ENCODE results near the gene SLC43A2. TPM values are rescaled to one million over a fixed set of nuclear protein-coding genes. Genes with fewer than 3 reads are reported as not detected.
"Not testable (repeated sequence)": the region's sequence is repeated elsewhere in the genome, so short reads cannot be mapped to it uniquely, and the experiment has no call there.

Gene SLC43A2
- total and polyA plus RNA-seq, 7 donors: 2.4 to 16.5 (median 7.2) TPM

GRCh38 chr17:1568950-1569810, 59.5 kb downstream of the SLC43A2 start:
- intact Hi-C loops (cut with DNase I): no loop called here
- H3K4me1 ChIP-seq: peaks cover 0 to 5% (median 3%) of the 10 kb centered on the region in 4 donors
- TF ChIP-seq CTCF (IDR thresholded peaks at IDR 0.05): no peak
- no peak for TF ChIP-seq POLR2A (IDR thresholded peaks at IDR 0.05)
- no peak for TF ChIP-seq EP300 (IDR thresholded peaks at IDR 0.05)
- no peak for TF ChIP-seq POLR2AphosphoS5 (IDR thresholded peaks at IDR 0.05)

GRCh38 chr17:1566505-1567199, 62.0 kb downstream of the SLC43A2 start:
- Histone ChIP-seq H3K27me3 (no peaks in the 10 kb centered on the region), H3K4me3 (no peak overlapping the region), H3K27ac (no peak overlapping the region), H3K36me3 (no peaks in the 10 kb centered on the region), H3K4me1 (peaks cover 0 to 9% (median 5%) of the 10 kb centered on the region in 4 donors), H3K9me3 (no peaks in the 10 kb centered on the region)
- 49 to 67% methylated on average over 14 of the region's 14 CpGs for WGBS, 2 donors
- intact Hi-C loops (cut with DNase I): no loop called here
- DNase-seq: no peak
- TF ChIP-seq CTCF (IDR thresholded peaks at IDR 0.05) (no peak), EP300 (IDR thresholded peaks at IDR 0.05) (no peak), POLR2A (IDR thresholded peaks at IDR 0.05) (no peak), POLR2AphosphoS5 (IDR thresholded peaks at IDR 0.05) (no peak)

More at GRCh38 chr17:1568950-1569810, 59.5 kb downstream of the SLC43A2 start:
- Histone ChIP-seq H3K27me3 (no peaks in the 10 kb centered on the region), H3K9me3 (no peaks in the 10 kb centered on the region), H3K36me3 (no peaks in the 10 kb centered on the region), H3K4me3 (no peak overlapping the region), H3K27ac (no peak overlapping the region)
- WGBS, 2 donors: 23 to 63% methylated on average over 27 of the region's 27 CpGs
- DNase-seq: no peak

- TF ChIP-seq EP300 (IDR thresholded peaks at IDR 0.05) (no peak), POLR2A (IDR thresholded peaks at IDR 0.05) (no peak), CTCF (IDR thresholded peaks at IDR 0.05) (no peak), POLR2AphosphoS5 (IDR thresholded peaks at IDR 0.05) (no peak)
- Histone ChIP-seq H3K9me3 (no peaks in the 10 kb centered on the region), H3K27me3 (no peaks in the 10 kb centered on the region), H3K27ac (no peak overlapping the region), H3K4me1 (peaks cover 0 to 16% (median 13%) of the 10 kb centered on the region in 4 donors), H3K36me3 (no peaks in the 10 kb centered on the region), H3K4me3 (no peak overlapping the region)
- intact Hi-C loops (cut with DNase I): no loop called here
- peak; percentile 77 for DNase-seq
- 57 to 74% methylated on average over 6 of the region's 6 CpGs for WGBS, 2 donors
Measured at GRCh38 chr17:1565877-1566276, 62.8 kb downstream of the SLC43A2 start.

- H3K36me3 ChIP-seq: no peaks in the 10 kb centered on the region
- H3K4me1 ChIP-seq: peaks cover 0 to 35% (median 31%) of the 10 kb centered on the region in 4 donors
- H3K4me3 ChIP-seq: no peak overlapping the region
- no peaks in the 10 kb centered on the region for H3K27me3 ChIP-seq
- TF ChIP-seq POLR2A (IDR thresholded peaks at IDR 0.05): no peak
- TF ChIP-seq CTCF (IDR thresholded peaks at IDR 0.05): no peak
- TF ChIP-seq POLR2AphosphoS5 (IDR thresholded peaks at IDR 0.05): no peak
- no peak for TF ChIP-seq EP300 (IDR thresholded peaks at IDR 0.05)
- 54 to 77% methylated on average over 19 of the region's 19 CpGs for WGBS, 2 donors
- H3K27ac ChIP-seq: no peak overlapping the region
- intact Hi-C loops (cut with DNase I): loop anchor here (5.0 kb wide), 1 partner anchor 47 kb away; the partner anchor contains the start of gene INPP5K
- no peak for DNase-seq
- no peaks in the 10 kb centered on the region for H3K9me3 ChIP-seq
Measured at GRCh38 chr17:1563786-1564613, 64.6 kb downstream of the SLC43A2 start.

- WGBS, 2 donors: 47 to 81% methylated on average over 15 of the region's 15 CpGs
- not testable (repeated sequence) for H3K27ac ChIP-seq, H3K36me3 ChIP-seq, DNase-seq, H3K27me3 ChIP-seq, H3K4me3 ChIP-seq, H3K9me3 ChIP-seq
- intact Hi-C loops (cut with DNase I): loop anchor here (5.0 kb wide), 1 partner anchor 46 kb away; the partner anchor contains the start of gene INPP5K
- H3K4me1 ChIP-seq: peaks cover 0 to 37% (median 32%) of the 10 kb centered on the region in 4 donors
Measured at GRCh38 chr17:1563471-1563785, 65.2 kb downstream of the SLC43A2 start.

Data from sigmoid colon (tissue), 7 donors.